Peyer's patch (tissue), 4 donors: ENCODE measurements around the gene RABL6. TPM values are rescaled to one million over a fixed set of nuclear protein-coding genes. Genes with fewer than 3 reads are reported as not detected.
A peak's percentile ranks its signal among the peaks of the same experiment; 100 is the strongest.

Experiments
- DNase-seq, 3 donors: peaks; one replicate each; pipeline ENCODE4 v3.0.0-alpha.2; 2017 to 2019
- H3K27ac ChIP-seq, 4 donors: fragments of 200-600 bp; sonication (generic); one replicate each; pipeline ENCODE4 v1.5.1; 2016 to 2019
- H3K27me3 ChIP-seq, 2 donors: fragments of 200-600 bp; sonication (generic); one replicate each; pipeline ENCODE4 v1.5.1; 2019
- H3K36me3 ChIP-seq, 3 donors: fragments of 200-600 bp; sonication (generic); one replicate each; pipeline ENCODE4 v1.5.1; 2016 to 2019
- H3K4me1 ChIP-seq, 4 donors: fragments of 200-600 bp; sonication (generic); one replicate each; pipeline ENCODE4 v1.5.1; 2016 to 2019
- H3K4me3 ChIP-seq, 4 donors: fragments of 200-600 bp; sonication (generic); 1 replicate in 3 of 4; 2 replicates in 1 of 4; pipeline ENCODE4 v1.5.1; 2016 to 2019; ENCODE audit warnings: mild to moderate bottlenecking in 1 of 4
- H3K9me3 ChIP-seq, 4 donors: fragments of 200-600 bp; sonication (generic); one replicate each; pipeline ENCODE4 v1.5.1; 2016 to 2019; ENCODE audit warnings: mild to moderate bottlenecking in 1 of 4
- POLR2A ChIP-seq, 2 donors: fragments of 450-650 bp; IDR thresholded peaks; one replicate each; pipeline ENCODE4 v1.5.1; 2017; ENCODE audit warnings: antibody characterized with exemption in 2 of 2, mild to moderate bottlenecking in 2 of 2, moderate library complexity in 2 of 2
- total RNA-seq, 4 donors: library from RNA; depleted of rRNA; stranded (reverse); fragments of >200 nt; gene quantifications; one replicate each; pipeline ENCODE4 v1.1.0, GENCODE V29; 2016
- TF ChIP-seq, protein P1 (sequence below), 6 experiments: fragments of 450-650 bp in 4 of 6; fragments of 200-600 bp in 2 of 6; sonication (generic) in 1 of 6; IDR thresholded peaks; one replicate each; pipeline ENCODE4 v1.5.1; 2017 to 2019; ENCODE audit warnings: antibody characterized with exemption in 6 of 6, mild to moderate bottlenecking in 3 of 6, moderate library complexity in 1 of 6

Gene RABL6
- total RNA-seq, 4 donors from 2014 or later, result 98.4 to 187 (median 134) TPM

DNA sequence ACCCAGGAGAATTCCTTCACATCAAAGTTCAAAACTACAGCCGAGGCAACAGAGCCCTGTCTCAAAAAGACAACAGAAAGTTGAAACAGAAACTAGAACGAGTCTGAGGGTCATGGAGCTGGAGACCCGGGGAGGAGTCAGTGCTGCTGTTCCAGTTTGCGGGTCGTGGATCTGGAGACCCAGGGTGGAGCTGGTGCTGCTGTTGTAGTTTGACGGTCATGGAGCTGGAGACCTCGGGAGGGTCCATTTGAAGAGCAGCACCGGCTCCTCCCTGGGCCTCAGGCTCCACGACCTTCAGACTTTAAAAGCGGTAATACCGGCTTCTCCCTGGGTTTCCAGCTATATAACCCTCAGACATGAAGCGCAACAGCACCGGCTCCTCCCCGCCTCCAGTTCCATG is 30.4 kb upstream of the RABL6 start:
- TF ChIP-seq POLR2A (IDR thresholded peaks at IDR 0.05), result no peak
- TF ChIP-seq, protein P1, sequence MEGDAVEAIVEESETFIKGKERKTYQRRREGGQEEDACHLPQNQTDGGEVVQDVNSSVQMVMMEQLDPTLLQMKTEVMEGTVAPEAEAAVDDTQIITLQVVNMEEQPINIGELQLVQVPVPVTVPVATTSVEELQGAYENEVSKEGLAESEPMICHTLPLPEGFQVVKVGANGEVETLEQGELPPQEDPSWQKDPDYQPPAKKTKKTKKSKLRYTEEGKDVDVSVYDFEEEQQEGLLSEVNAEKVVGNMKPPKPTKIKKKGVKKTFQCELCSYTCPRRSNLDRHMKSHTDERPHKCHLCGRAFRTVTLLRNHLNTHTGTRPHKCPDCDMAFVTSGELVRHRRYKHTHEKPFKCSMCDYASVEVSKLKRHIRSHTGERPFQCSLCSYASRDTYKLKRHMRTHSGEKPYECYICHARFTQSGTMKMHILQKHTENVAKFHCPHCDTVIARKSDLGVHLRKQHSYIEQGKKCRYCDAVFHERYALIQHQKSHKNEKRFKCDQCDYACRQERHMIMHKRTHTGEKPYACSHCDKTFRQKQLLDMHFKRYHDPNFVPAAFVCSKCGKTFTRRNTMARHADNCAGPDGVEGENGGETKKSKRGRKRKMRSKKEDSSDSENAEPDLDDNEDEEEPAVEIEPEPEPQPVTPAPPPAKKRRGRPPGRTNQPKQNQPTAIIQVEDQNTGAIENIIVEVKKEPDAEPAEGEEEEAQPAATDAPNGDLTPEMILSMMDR (IDR thresholded peaks at IDR 0.05), result no peak
- H3K36me3 ChIP-seq, result no peaks in the 10 kb centered on the region
- peak overlapping the region in 2 of 4 donors; percentile 27 to 64 for H3K27ac ChIP-seq
- no peaks in the 10 kb centered on the region for H3K4me1 ChIP-seq
- no peaks in the 10 kb centered on the region for H3K9me3 ChIP-seq
- no peak for DNase-seq
- H3K27me3 ChIP-seq, result no peaks in the 10 kb centered on the region
- H3K4me3 ChIP-seq, result peak overlapping the region in 1 of 4 donors; percentile 22

DNA sequence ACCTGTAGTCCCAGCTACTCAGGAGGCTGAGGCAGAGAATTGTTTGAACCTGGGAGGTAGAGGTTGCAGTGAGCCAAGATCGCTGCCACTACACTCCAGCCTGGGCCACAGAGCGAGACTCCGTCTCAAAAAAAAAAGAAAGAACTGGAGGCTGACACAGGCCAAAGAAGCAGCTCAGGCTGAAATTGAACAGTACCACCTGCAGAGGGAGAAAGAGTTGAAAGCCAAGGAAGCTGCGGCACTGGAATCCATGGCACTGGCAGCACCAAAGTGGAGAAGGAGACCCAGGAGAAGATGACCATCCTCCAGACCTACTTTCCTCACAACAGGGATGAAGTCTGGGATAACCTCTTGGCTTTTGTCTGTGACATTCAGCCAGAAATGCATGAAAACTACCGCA is 27.9 kb upstream of the RABL6 start:
- peaks cover 0 to 7% (median 0%) of the 10 kb centered on the region in 4 donors for H3K4me1 ChIP-seq
- no peaks in the 10 kb centered on the region for H3K9me3 ChIP-seq
- H3K27ac ChIP-seq, result no peak overlapping the region
- no peak overlapping the region for H3K4me3 ChIP-seq
- H3K27me3 ChIP-seq, result no peaks in the 10 kb centered on the region
- H3K36me3 ChIP-seq, result no peaks in the 10 kb centered on the region
- TF ChIP-seq, protein P1 (IDR thresholded peaks at IDR 0.05), result no peak
- no peak for TF ChIP-seq POLR2A (IDR thresholded peaks at IDR 0.05)
- DNase-seq, result no peak

DNA sequence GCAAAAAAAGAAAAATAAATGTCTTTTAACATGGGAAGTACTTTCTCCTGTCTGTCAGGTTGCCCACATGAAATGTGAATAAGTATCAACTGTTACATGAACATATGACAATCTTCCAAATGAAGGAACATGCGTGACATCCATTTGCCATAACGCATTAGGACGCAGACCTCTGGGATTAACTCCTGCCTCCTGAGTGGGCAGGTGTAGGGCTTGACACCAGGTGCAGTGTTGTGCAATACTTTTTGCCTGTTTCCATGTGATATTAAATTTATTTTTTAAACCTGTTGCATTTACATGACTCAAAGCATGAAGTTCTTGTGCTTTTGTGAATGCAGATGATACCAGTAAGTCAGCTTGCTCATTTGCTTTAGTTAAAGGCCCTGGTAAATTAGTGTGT is 25.3 kb upstream of the RABL6 start:
- Histone ChIP-seq H3K4me3 (no peak overlapping the region), H3K4me1 (peaks cover 0 to 24% (median 0%) of the 10 kb centered on the region in 4 donors), H3K27me3 (no peaks in the 10 kb centered on the region), H3K27ac (no peak overlapping the region), H3K36me3 (no peaks in the 10 kb centered on the region), H3K9me3 (no peaks in the 10 kb centered on the region)
- no peak for TF ChIP-seq POLR2A (IDR thresholded peaks at IDR 0.05)
- TF ChIP-seq, protein P1 (IDR thresholded peaks at IDR 0.05), result no peak
- no peak for DNase-seq

DNA sequence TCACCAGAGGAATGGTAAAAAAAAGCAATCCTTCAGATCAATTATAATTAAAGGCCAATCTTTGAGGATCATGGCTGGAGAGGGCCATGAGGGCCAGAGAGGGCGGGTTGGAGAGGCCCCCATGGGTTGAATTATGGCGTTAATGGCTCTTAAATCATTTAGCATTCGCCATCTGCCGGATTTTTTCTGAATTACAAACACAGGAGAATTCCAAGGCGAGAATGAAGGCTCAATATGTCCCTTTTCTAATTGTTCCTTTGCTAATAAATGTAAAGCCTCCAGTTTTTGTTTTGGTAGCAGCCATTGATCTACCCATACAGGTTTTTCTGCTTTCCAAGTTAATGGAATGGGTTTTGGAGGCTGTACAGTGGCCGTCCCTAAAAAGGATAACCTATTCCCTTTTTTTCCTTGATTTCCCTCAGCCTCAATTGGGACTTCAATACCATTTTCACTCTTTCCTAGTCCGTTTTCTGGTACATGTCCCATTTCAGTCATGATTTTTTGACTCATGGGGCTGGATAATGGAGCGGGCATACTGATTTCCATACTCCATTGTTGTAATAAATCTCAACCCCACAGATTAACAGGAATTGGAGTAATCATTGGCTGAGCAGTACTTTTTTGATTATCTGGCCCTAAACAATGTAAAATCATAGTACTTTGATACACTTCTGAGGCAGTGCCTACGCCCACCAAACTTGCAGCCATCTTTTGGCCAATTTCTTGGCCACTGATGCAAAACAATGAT is 23.3 kb upstream of the RABL6 start:
- Histone ChIP-seq H3K4me1 (peaks cover 0 to 28% (median 2%) of the 10 kb centered on the region in 4 donors), H3K27me3 (no peaks in the 10 kb centered on the region), H3K36me3 (no peaks in the 10 kb centered on the region), H3K4me3 (no peak overlapping the region), H3K27ac (no peak overlapping the region), H3K9me3 (no peaks in the 10 kb centered on the region)
- no peak for DNase-seq
- no peak for TF ChIP-seq POLR2A (IDR thresholded peaks at IDR 0.05)
- TF ChIP-seq, protein P1 (IDR thresholded peaks at IDR 0.05), result peak; percentile 46 to 70 (median 58)

DNA sequence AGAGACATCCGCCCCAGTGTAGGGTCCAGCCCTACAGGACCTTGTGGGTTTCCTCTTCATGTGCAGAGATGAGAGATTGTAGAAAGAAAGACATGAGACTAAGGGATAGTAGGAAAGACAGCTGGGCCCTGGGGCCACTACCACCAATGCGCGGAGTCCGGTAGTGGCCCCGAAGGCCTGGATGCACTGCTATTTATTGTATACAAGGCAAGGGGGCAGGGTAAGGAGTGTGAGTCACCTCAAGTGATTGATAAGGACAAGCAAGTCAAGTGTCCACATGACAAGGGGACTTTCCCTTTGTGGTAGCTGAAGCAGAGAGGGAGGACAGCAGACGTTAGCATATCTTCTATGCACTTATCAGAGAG is 22.8 kb upstream of the RABL6 start:
- no peaks in the 10 kb centered on the region for H3K9me3 ChIP-seq
- H3K27me3 ChIP-seq, result no peaks in the 10 kb centered on the region
- no peak for DNase-seq
- H3K4me3 ChIP-seq, result no peak overlapping the region
- no peaks in the 10 kb centered on the region for H3K36me3 ChIP-seq
- peaks cover 0 to 31% (median 5%) of the 10 kb centered on the region in 4 donors for H3K4me1 ChIP-seq
- peak overlapping the region in 1 of 4 donors; percentile 33 for H3K27ac ChIP-seq
- TF ChIP-seq, protein P1 (IDR thresholded peaks at IDR 0.05), result no peak
- TF ChIP-seq POLR2A (IDR thresholded peaks at IDR 0.05), result no peak
